Choroid plexus epithelial cell (primary cell): ENCODE data around the gene LINC01488.

Experiments used
- DNase-seq: peaks from one replicate; pipeline ENCODE4 v3.0.0-alpha.2; 2010; ENCODE audit warnings: low read depth
- H3K4me3 ChIP-seq: 2 replicates; pipeline ENCODE4 v1.5.1; 2011; ENCODE audit warnings: low read depth, mild to moderate bottlenecking, control low read depth, low read length, moderate library complexity
- TF ChIP-seq, protein P1 (sequence below): conservative IDR thresholded peaks from 2 replicates; pipeline ENCODE4 v1.5.1; 2011; ENCODE audit warnings: low read depth, mild to moderate bottlenecking, control low read depth, inconsistent platforms, low read length, moderate library complexity

The LINC01488 gene

DNA sequence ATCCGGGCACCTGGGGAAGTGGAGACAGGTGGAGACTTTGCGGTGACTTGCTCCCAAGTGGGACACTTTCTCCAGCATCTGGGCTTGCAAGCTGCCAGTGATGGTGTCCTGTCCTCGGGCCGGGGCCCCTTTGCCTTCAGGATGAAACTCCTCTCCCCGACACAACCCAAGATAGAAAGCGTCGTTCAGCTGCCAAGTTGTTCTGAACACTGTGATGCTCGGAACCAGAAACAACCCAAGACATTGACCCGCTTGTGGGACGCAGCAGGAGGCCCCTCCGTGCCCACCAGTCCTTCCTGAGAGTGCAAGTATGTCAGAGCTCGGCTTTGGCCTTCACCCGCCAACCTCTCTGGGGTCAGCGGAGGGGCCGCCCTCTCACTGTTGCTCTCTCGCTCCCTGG lies 31.3 kb downstream of the LINC01488 start:
- H3K4me3 ChIP-seq, result no peak overlapping the region
- no peak for DNase-seq
- TF ChIP-seq, protein P1, sequence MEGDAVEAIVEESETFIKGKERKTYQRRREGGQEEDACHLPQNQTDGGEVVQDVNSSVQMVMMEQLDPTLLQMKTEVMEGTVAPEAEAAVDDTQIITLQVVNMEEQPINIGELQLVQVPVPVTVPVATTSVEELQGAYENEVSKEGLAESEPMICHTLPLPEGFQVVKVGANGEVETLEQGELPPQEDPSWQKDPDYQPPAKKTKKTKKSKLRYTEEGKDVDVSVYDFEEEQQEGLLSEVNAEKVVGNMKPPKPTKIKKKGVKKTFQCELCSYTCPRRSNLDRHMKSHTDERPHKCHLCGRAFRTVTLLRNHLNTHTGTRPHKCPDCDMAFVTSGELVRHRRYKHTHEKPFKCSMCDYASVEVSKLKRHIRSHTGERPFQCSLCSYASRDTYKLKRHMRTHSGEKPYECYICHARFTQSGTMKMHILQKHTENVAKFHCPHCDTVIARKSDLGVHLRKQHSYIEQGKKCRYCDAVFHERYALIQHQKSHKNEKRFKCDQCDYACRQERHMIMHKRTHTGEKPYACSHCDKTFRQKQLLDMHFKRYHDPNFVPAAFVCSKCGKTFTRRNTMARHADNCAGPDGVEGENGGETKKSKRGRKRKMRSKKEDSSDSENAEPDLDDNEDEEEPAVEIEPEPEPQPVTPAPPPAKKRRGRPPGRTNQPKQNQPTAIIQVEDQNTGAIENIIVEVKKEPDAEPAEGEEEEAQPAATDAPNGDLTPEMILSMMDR, result no peak

DNA sequence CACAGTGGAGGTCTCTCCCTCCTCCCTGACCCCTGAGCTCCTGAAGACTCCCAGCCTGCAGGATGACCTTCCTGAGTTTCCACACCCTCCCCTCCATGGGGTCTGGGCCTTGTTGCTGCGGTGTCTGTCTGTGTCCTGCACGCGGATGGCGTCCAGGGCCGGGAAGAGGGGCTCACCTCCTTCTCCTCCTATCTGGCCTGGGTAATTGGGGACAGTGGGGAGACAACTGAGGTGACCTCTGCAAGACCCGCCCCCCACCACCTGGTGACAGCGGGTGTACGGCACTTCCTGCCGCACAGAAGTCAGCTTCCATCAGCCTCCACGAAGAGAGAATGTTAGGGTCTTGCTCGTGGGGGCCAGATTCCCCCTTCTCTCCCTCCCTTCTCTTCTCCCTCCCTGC lies 31.7 kb downstream of the LINC01488 start:
- H3K4me3 ChIP-seq, result no peak overlapping the region
- DNase-seq, result no peak

DNA sequence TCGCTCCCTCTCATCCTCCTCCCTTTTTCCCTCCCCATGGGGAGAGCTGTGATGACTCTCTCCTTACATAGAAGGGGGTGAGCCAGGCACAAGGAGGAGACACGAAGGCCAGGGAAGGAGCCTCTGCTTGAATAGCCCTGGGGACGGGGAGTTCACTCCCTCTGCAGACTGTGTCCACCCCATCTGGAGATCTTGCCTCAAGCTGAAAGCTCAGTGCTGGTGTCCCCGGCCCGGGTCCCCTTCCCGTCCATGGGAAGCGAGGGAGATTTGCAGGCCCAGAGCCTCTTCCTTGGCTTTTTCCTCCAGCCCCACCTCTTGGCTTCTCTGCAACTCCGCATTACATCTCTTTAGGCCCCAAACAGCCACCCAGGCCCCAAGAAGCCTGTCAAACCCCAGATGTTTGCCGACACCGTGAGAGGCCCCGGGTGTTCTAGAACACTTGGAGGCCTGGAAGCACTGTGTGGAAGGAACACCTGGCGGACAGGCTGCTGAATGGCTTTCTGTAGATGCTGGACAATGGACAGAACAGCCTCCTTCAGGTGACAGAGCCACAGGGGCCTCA lies 32.3 kb downstream of the LINC01488 start:
- no peak overlapping the region for H3K4me3 ChIP-seq
- no peak for DNase-seq
- TF ChIP-seq, protein P1, result no peak

More for the DNA sequence above, 31.7 kb downstream of the LINC01488 start:
- TF ChIP-seq, protein P1, result no peak

DNA sequence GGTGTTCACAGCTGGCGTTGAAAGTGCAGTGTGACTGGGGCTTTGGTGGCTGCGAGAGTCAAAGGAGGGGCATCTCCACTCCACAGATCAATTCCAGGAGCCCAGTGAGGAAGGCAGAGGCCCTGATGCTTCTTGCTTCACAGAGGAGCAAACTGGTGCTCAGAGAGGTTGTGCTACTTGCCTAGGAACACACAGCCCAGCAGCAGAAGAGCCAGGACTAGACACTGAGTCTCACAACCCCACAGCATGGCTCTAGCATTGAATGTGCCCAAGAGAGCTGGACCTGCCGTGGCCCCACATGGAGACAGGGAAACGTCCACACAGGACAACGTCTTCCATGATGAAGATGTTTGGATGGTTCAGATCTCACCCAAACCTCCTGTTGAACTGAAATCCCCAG lies 33.3 kb downstream of the LINC01488 start:
- DNase-seq, result no peak
- no peak overlapping the region for H3K4me3 ChIP-seq
- TF ChIP-seq, protein P1, result no peak

DNA sequence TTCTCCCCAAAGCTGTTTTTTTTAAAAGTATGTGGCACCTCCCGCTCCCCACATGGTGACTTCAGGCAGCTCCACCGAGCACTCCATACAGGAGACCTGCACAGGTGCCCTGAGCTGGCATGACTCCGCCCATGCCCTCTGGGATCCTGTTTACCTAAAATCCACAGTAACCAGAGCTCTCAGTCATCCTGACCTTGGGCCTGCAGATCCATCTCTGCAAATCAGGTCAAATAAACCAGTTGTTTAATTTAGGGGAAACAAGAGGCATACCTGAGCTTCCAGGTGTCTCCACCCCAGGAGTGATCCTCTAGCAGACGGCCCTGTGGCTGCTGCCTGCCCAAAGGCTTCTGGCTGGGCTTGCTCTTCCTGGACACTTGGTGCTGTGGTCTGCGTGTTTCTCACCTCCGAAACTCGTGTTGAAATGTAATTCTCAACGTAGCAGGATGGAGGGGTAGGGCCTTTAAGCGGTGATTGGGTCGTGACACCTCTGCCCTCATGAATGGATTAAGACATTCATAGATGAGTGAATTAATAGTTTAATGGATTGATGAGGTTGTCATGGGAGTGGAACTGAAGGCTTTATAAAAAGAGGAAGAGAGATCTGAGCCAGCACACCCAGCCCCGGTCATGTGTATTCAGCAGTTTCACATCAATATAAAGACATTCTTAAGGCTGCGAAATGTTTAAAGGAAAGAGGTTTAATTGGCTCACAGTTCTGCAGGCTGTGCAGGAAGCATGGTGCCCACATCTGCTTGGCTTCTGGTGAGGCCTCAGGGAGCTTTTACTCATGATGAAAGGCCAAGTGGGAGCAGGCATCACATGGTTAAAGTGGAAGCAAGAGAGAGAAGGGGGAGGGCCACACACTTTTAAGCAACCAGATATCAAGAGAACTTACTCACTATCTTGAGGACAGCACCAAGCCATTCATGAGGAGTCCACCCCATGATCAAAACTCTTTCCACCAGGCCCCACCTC lies 34.1 kb downstream of the LINC01488 start:
- TF ChIP-seq, protein P1, result no peak
- DNase-seq, result no peak
- no peak overlapping the region for H3K4me3 ChIP-seq

DNA sequence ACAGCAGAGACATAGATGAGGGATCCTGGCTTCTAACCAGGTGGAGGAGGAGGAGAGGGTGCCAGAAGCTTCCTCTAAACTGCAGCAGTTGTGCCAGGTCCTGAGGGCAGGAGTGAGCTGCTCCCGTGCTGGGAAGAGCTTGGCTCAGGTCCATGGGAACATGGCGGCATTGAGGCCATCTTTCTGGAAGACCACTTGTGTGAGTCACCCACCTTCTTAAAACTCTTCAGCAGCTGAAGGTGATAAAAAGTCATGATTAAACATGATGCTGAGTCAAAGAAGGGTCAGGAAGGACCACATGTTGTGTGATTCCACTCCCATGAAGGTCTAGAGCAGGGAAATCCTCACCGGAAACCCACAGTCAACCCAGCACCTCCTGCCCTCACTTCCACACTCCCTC lies 35.1 kb downstream of the LINC01488 start:
- no peak overlapping the region for H3K4me3 ChIP-seq
- TF ChIP-seq, protein P1, result no peak
- DNase-seq, result no peak
